ENCODE measurements around the gene AGPAT3.

DNA sequence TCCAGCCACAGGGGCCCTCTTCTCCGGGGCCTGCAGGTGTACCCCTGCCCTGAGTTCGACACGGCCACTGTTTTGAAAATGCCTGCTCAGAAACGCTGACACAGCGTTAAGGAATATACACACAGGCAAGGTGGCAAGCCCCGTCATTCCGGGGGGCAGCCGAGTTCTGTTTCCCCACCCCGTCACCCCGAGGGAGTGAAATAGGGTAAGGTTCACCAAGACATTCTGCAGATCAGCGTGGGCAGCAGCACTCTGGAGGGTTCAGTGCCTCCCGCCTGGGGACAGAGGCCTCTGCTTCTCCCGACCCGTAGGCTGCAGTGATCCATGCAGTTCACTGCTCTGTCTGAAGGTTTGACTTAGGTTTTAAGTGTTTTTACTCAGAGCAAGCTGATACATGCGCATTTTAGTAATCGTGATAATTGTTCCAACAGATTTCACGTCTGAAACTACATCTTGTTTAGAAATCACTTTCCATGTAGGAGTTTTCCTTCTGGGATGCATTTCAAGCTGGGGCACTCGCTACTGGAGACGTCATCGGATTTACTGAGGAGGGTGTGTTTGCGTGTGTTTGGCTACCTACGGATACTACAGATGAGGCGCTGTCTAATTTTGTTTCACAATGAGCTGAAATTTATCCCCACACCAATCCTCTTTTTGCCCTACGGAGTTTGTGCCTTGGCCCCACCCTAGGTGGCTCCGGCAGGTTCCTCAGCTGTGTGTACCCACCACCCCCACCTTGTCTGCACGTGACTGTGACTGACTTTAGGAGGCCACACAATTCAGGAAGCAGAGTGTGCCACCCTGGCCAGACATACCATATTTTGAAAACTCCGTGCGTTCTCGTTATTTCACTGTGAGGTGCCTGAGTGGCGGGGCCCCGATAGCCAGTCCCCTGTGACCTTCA lies 63.5 kb downstream of the AGPAT3 start:
- no peak for TF ChIP-seq EZH2phosphoT487 (IDR thresholded peaks at IDR 0.05)
- TF ChIP-seq, protein P1, sequence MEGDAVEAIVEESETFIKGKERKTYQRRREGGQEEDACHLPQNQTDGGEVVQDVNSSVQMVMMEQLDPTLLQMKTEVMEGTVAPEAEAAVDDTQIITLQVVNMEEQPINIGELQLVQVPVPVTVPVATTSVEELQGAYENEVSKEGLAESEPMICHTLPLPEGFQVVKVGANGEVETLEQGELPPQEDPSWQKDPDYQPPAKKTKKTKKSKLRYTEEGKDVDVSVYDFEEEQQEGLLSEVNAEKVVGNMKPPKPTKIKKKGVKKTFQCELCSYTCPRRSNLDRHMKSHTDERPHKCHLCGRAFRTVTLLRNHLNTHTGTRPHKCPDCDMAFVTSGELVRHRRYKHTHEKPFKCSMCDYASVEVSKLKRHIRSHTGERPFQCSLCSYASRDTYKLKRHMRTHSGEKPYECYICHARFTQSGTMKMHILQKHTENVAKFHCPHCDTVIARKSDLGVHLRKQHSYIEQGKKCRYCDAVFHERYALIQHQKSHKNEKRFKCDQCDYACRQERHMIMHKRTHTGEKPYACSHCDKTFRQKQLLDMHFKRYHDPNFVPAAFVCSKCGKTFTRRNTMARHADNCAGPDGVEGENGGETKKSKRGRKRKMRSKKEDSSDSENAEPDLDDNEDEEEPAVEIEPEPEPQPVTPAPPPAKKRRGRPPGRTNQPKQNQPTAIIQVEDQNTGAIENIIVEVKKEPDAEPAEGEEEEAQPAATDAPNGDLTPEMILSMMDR (IDR thresholded peaks at IDR 0.05): no peak
- TF ChIP-seq EZH2 (IDR thresholded peaks at IDR 0.05): no peak
